Stimulated activated CD4-positive, alpha-beta T cell treated with anti-CD3 and anti-CD28 coated beads, TNF-alpha, amount 100 ng/mL, for 4 hours (primary cell): ENCODE data around the gene ODAD4.
A peak's percentile ranks its signal among the peaks of the same experiment; 100 is the strongest.

ENCODE experiments used
- DNase-seq, 3 experiments: peaks; one replicate each; pipeline ENCODE4 v3.0.0-alpha.2; 2020; ENCODE audit warnings: low read depth in 3 of 3

Gene ODAD4

GRCh38 chr17:41941168-41941567 lies 10.8 kb downstream of the ODAD4 start:
- no peak for DNase-seq

DNA sequence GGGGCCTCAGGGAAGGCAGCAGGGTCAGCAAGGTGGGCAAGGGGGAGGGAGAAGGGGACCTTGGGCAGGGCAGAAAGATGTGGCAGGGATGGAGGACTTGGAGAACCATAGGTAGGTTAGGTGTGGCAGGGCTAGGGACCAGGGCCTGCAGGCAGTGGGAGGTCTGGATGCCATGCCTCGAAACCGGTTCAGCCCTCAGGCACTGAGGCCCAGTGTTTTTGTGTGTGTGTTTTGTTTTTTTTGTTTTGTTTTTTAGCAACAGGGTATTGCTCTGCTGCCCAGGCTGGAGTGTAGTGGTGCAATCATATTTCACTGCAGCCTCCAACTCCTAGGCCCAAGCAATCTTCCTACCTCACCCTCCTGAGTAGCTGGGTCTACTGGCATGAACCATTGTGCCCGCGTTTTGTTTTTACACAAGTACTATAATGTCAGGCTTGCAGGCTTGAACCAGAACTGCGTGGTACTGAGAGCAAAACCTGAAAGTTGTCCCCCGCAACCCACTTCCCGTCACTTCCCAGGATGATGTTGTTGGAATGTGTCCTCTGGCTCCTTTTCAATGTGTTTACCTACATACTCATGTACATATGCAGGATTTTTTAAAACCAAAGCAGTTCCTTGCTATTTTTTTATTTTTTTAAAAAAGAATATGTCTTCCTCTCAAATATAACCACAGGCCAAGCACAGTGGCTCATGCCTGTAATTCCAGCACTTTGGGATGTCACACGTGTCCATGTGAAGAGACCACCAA lies 12.4 kb downstream of the ODAD4 start:
- DNase-seq: no peak

DNA sequence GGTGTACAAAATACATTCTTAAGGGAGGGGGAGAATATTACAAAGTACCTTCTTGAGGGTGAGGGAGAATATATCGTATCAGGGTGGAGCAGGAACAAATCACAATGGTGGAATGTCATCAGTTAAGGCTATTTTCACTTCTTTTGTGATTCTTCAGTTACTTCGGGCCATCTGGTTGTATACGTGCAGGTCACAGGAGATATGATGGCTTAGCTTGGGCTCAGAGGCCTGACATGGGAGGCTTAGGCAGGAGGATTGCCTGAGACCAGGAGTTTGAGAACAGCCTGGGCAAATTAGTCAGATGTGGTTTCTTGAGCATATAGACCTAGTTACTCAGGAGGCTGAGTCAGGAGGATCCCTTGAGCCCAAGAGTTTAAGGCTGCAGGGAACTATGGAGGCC lies 13.1 kb downstream of the ODAD4 start:
- DNase-seq: no peak

- no peak for DNase-seq
These were observed 14.5 kb downstream of the ODAD4 start for GRCh38 chr17:41944943-41945342.

- no peak for DNase-seq
These were observed 18.5 kb downstream of the ODAD4 start for GRCh38 chr17:41948762-41949460.

DNA sequence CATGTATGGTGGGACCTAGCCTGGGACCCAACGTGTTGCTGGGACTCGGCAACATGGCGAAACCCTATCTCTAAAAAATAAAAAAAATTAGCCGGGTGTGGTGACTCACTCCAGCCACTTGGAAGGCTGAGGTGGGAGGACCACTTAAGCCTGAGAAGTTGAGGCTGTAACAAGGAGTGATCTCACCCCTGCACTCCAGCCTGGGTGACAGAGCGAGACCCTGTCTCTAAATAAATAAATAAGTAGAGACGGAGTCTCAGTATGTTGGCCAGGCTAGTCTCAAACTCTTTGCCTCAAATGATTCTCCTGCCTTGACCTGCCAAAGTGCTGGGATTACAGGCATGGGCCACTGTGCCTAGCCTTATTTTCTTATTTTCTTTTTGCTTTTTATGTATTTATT lies 26.1 kb downstream of the ODAD4 start:
- DNase-seq: no peak

- no peak for DNase-seq
These were observed 26.8 kb downstream of the ODAD4 start for GRCh38 chr17:41957031-41957868.

DNA sequence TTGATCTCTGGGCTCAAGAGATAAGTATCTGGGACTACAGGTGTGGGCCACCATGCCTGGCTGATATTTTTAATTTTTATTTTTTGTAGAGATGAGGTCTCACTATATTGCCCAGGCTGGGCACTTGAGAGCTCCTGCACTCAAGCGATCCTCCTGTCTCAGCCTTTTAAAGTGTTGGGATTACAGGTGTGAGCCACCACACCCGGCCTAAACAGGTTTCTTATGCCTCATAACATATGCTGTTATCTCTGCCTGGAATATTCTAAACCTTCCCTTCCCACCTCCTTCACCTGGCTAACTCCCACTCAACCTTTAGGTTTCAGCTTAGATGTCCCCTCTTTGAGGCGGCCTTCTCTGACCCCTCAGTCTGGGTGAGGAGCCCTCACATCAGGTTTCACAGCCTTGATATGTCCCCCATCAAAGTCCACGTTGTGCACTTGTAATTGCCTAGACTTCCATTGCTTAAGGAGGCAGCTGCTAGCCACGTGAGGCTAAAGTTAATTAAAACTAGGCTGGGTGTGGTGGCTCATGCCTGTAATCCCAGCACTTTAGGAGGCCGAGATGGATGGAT lies 27.5 kb downstream of the ODAD4 start:
- no peak for DNase-seq

DNA sequence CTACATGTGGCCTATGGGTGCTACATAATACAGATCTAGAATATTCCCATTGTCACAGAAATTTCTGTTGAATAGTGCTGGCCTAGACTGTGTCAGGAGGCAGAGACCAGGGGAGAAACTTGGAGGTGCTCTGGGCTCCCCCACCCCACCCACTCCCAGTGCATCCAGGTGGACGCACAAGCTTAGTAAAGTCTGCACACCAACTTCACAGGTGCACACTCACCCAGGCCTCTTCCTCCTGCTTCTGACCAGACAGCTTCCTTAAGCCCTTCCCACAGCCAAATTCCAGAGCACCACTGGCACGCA lies 28.6 kb downstream of the ODAD4 start:
- DNase-seq: no peak

GRCh38 chr17:41959336-41960095 lies 29.1 kb downstream of the ODAD4 start:
- no peak for DNase-seq

- DNase-seq: no peak
These were observed 31.7 kb downstream of the ODAD4 start for GRCh38 chr17:41962111-41962510.

DNA sequence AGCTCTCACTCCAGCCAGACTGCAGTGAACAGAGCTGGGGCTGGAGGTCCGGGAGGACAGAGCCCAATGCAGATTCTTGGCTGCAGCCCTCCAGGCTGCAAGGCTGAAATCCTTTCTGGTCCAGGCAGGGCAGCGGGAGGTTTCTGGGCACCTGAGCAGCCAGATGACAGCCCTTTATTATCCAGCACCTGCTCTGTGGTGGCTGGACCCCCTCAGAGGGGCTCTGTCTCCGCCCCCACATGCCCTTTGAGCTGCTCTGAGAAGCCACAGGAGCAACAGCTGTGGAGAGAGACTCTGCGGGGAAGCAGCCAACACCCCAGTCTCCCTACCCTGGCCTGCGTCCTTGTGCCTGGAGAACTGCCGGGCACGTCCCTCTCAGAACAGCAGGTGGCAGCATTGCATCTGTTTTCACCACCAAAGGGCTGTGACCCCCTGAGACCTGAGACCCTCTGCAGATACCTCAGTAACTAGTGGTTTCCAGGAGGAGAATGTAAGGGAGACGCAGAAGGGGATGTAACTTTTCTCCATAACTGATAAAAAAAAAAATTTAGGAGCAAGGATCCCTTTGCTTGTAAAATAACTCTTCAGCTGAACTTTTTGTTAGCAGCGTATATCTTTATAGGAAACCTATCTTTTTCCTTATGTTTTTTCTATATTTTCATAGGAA lies 32.5 kb downstream of the ODAD4 start:
- peak; percentile 45 to 53 (median 49) for DNase-seq

DNA sequence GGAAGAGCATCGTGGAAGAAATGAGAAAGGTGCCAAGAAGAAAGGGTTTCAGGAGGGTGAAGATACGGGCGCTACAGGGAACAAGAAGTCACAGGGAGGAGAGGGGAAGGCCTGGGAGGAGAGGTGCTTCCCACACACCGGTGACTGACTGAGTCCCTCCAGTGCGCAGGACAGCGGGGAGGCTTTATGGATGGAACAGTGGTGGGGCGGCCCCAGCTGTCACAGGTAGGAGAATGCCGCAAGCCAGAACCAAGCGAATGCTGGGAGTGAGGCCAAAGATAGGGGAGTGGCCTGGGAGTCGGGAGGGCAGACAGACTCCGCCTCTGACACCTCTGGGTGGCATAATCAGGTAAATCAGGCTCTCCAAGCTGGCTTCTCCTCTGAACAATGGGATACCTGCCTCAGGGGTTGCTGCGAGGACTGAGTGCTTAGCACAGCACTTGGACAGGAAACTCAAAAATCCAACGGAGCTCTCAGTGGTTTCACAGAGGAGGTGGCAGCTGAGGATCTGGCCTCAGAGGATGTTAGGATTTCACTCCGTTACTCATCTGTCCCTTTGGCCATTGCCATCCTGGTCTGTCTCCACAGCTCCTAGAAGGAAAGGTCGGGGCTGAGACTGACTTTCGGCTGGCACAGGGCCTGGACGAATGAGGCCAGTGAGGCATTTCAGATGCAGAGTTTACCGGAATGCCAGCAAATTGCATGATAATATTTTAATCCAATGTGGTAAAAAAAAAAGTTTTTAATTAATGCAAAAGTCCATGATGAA lies 35.5 kb downstream of the ODAD4 start:
- DNase-seq: peak; percentile 33 to 47 (median 44)

DNA sequence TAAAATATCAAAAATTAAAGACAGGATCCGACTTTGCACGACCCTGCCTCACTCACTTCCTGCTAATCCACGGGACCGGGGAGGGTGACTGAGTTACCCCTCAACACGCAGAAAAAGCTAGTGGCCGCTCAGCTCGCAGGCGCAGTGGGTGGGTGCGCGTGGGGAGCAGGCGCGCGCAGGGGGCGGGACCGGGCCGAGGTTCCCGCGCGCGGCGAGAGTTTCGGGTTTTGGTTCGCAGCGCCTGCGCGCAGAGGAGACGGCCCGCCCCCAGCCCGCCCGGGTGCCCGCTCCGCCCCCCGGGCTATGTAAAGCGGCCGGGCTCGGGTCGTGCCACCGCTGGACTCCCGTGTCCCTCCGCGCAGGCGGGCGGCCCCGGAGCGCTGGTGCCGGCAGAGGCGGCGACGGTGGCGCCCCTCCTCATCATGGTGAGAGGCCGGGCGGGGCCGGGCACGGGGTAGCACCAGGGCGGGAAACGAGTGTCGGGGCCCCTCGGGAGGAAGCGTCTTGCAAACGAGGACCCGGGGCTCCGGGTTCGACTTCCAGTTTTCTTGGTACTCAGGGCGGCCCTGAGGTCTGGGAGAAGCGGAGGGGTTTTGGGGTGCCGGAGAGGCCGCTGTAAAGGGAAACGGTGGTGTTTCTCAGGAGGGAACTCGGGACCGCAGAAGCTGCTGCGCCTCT lies 36.2 kb downstream of the ODAD4 start, which contains the start of gene CNP:
TSS of gene CNP (plus strand) at position 333 of the 678 bp plus-strand sequence. CDS start at position 423, 90 bp downstream.
- peak; percentile 82 to 84 (median 83) for DNase-seq

DNA sequence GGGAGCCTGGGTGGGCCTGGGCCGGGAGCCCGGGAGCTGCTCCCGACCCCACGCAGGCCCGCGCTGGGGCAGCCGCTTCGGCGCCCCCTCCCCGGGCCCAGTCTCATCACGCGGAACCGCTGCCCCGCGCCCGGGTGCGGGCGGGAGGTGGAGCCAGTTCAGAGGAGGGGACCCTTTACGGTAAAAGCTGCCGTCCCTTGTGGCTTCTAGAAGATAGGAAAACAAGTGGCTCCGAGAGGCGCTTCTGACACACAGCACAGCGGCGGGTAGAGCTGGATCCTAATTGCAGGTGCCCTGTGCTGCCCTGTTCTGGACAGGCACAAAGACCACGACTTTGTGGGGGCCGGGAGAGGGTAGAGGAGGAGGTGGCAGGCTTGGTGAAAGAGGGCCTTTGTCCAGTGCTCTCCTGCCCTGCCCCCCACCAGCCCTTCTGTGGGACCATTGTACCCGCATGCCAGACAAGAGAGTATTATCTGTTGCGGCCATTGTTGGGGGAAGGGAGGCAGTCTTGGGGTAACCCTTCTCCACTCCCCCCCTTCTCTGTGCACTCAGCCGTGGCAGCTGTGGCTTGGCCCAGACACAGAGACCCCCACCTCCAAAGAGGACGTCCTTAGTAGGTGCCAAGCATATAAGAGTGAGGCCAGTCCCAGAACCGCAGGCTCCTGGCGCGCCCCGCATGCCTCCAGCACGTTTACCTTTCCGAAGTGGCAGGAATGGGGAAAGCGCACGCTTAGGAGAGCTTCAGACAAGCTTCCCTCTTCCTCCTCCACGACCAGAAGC lies 36.9 kb downstream of the ODAD4 start:
- DNase-seq: peak in 1 of 3 experiments; percentile 15

DNA sequence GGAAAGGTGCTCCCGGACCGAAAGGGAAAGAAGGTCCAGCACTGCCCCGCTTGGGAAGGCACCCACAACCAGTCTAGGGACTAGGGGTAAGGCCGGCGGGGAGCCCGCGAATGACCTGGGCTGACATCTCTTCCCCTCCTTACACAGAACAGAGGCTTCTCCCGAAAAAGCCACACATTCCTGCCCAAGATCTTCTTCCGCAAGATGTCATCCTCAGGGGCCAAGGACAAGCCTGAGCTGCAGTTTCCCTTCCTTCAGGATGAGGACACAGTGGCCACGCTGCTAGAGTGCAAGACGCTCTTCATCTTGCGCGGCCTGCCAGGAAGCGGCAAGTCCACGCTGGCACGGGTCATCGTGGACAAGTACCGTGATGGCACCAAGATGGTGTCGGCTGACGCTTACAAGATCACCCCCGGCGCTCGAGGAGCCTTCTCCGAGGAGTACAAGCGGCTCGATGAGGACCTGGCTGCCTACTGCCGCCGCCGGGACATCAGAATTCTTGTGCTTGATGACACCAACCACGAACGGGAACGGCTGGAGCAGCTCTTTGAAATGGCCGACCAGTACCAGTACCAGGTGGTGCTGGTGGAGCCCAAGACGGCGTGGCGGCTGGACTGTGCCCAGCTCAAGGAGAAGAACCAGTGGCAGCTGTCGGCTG lies 37.6 kb downstream of the ODAD4 start:
- no peak for DNase-seq

DNA sequence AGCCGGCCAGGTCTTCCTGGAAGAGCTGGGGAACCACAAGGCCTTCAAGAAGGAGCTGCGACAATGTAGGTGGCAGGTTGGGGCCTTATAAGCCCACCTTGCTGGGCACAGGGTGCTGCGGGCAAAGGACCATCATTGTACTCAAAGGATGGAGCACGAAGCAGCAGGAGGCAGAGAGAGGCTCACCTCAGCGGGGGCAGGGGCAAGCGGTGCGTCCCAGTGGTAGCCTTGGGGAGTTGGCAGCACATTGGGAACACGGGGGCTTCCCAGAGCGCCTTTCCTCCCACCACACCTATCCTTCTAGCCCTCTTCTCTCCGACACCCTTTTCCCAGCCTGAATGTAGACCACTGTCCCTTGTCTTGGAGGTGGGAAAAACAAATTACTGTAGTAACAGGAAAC lies 38.3 kb downstream of the ODAD4 start:
- no peak for DNase-seq

- DNase-seq: no peak
These were observed 40.5 kb downstream of the ODAD4 start for GRCh38 chr17:41970901-41971331.
